ENCODE measurements around the gene PAQR5.

- TF ChIP-seq POLR2AphosphoS5 (IDR thresholded peaks at IDR 0.05; ENCODE audit: insufficient read depth, low read depth, low read length) (no peak), POLR2A (IDR thresholded peaks at IDR 0.05; ENCODE audit: low read depth, low read length) (no peak)
- TF ChIP-seq, protein P1, sequence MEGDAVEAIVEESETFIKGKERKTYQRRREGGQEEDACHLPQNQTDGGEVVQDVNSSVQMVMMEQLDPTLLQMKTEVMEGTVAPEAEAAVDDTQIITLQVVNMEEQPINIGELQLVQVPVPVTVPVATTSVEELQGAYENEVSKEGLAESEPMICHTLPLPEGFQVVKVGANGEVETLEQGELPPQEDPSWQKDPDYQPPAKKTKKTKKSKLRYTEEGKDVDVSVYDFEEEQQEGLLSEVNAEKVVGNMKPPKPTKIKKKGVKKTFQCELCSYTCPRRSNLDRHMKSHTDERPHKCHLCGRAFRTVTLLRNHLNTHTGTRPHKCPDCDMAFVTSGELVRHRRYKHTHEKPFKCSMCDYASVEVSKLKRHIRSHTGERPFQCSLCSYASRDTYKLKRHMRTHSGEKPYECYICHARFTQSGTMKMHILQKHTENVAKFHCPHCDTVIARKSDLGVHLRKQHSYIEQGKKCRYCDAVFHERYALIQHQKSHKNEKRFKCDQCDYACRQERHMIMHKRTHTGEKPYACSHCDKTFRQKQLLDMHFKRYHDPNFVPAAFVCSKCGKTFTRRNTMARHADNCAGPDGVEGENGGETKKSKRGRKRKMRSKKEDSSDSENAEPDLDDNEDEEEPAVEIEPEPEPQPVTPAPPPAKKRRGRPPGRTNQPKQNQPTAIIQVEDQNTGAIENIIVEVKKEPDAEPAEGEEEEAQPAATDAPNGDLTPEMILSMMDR (IDR thresholded peaks at IDR 0.05; ENCODE audit: extremely low read depth in 1 of 2, insufficient read depth in 1 of 2, low read depth in 1 of 2, low read length in 2 of 2): no peak
These were observed 59.4 kb downstream of the PAQR5 start for GRCh38 chr15:69357773-69358771.

Data from endothelial cell of umbilical vein (primary cell).